IPS DF 19.7 (cell line): ENCODE data around the gene SYNE3.

Experiments used
- DNase-seq: peaks from one replicate; pipeline ENCODE4 v3.0.0-alpha.2; 2013; ENCODE audit warnings: low read depth, low spot score

The SYNE3 gene

GRCh38 chr14:95541932-95542930 lies 25.8 kb upstream of the SYNE3 start:
- DNase-seq, result no peak

- no peak for DNase-seq
Observed at GRCh38 chr14:95541346-95541745, 24.9 kb upstream of the SYNE3 start.

GRCh38 chr14:95540236-95540855 lies 23.9 kb upstream of the SYNE3 start:
- DNase-seq, result no peak

- no peak for DNase-seq
Observed at GRCh38 chr14:95538801-95539509, 22.5 kb upstream of the SYNE3 start.

GRCh38 chr14:95537298-95538089 lies 21.0 kb upstream of the SYNE3 start:
- no peak for DNase-seq

GRCh38 chr14:95536671-95537070 lies 20.2 kb upstream of the SYNE3 start:
- no peak for DNase-seq

GRCh38 chr14:95536036-95536593 lies 19.7 kb upstream of the SYNE3 start:
- no peak for DNase-seq

- DNase-seq, result no peak
Observed at GRCh38 chr14:95535226-95536021, 19.0 kb upstream of the SYNE3 start.

- peak; percentile 99 for DNase-seq
Observed at GRCh38 chr14:95534299-95535225, 18.1 kb upstream of the SYNE3 start, which contains the start of gene GLRX5. TSS of gene GLRX5 (plus strand) at chr14:95535050. CDS start at chr14:95535090, 40 bp downstream.

GRCh38 chr14:95533822-95534221 lies 17.4 kb upstream of the SYNE3 start:
- DNase-seq, result no peak

GRCh38 chr14:95533391-95533821 lies 17.0 kb upstream of the SYNE3 start:
- no peak for DNase-seq

GRCh38 chr14:95531969-95532368 lies 15.5 kb upstream of the SYNE3 start:
- DNase-seq, result no peak

- no peak for DNase-seq
Observed at GRCh38 chr14:95531473-95531872, 15.0 kb upstream of the SYNE3 start.

- no peak for DNase-seq
Observed at GRCh38 chr14:95530473-95531276, 14.2 kb upstream of the SYNE3 start.

GRCh38 chr14:95529216-95529615 lies 12.8 kb upstream of the SYNE3 start:
- no peak for DNase-seq

GRCh38 chr14:95527387-95528002 lies 11.0 kb upstream of the SYNE3 start:
- no peak for DNase-seq

- DNase-seq, result no peak
Observed at GRCh38 chr14:95526483-95527386, 10.3 kb upstream of the SYNE3 start.
